Measurements from ENCODE around the gene HS3ST2.
"Not testable (repeated sequence)": the region's sequence is repeated elsewhere in the genome, so short reads cannot be mapped to it uniquely, and the experiment has no call there.

Gene HS3ST2

GRCh38 chr16:22932032-22932771 is 118.2 kb downstream of the HS3ST2 start:
- DNase-seq (ENCODE audit: low spot score), result no peak

GRCh38 chr16:22933173-22933572 is 119.2 kb downstream of the HS3ST2 start:
- DNase-seq (ENCODE audit: low spot score), result no peak

GRCh38 chr16:22934786-22935185 is 120.8 kb downstream of the HS3ST2 start:
- DNase-seq (ENCODE audit: low spot score), result no peak

GRCh38 chr16:22937169-22937568 is 123.2 kb downstream of the HS3ST2 start:
- no peak for DNase-seq (ENCODE audit: low spot score)

- DNase-seq (ENCODE audit: low spot score), result no peak
These were observed 124.7 kb downstream of the HS3ST2 start for GRCh38 chr16:22938647-22939046.

GRCh38 chr16:22939744-22940363 is 125.9 kb downstream of the HS3ST2 start:
- DNase-seq (ENCODE audit: low spot score), result not testable (repeated sequence)

- no peak for DNase-seq (ENCODE audit: low spot score)
These were observed 128.1 kb downstream of the HS3ST2 start for GRCh38 chr16:22941970-22942501.

- no peak for DNase-seq (ENCODE audit: low spot score)
These were observed 128.8 kb downstream of the HS3ST2 start for GRCh38 chr16:22942811-22943210.

GRCh38 chr16:22945361-22945760 is 131.4 kb downstream of the HS3ST2 start:
- DNase-seq (ENCODE audit: low spot score), result no peak

GRCh38 chr16:22946433-22946832 is 132.5 kb downstream of the HS3ST2 start:
- DNase-seq (ENCODE audit: low spot score), result no peak

GRCh38 chr16:22948058-22948602 is 134.2 kb downstream of the HS3ST2 start:
- no peak for DNase-seq (ENCODE audit: low spot score)

GRCh38 chr16:22948603-22949368 is 134.8 kb downstream of the HS3ST2 start:
- peak; percentile 33 for DNase-seq (ENCODE audit: low spot score)

GRCh38 chr16:22955461-22956070 is 141.6 kb downstream of the HS3ST2 start:
- no peak for DNase-seq (ENCODE audit: low spot score)

GRCh38 chr16:22961206-22961605 is 147.2 kb downstream of the HS3ST2 start:
- DNase-seq (ENCODE audit: low spot score), result no peak

GRCh38 chr16:22962905-22963304 is 148.9 kb downstream of the HS3ST2 start:
- no peak for DNase-seq (ENCODE audit: low spot score)

Measured in CD4-positive, alpha-beta T cell treated with Interleukin-2 at 100 ng/mL for 4 hours (primary cell).